AG09319 (cell line): ENCODE measurements around the gene PRDM16.

Source experiments
- DNase-seq: peaks from one replicate; pipeline ENCODE4 v3.0.0-alpha.2; 2010; ENCODE audit warnings: low read depth; ENCODE audit errors: extremely low read depth
- TF ChIP-seq, protein P1 (sequence below): IDR thresholded peaks from 2 replicates; pipeline ENCODE4 v1.5.1; 2011; ENCODE audit warnings: low read depth, mild to moderate bottlenecking, inconsistent platforms, low read length, moderate library complexity

PRDM16 gene

DNA sequence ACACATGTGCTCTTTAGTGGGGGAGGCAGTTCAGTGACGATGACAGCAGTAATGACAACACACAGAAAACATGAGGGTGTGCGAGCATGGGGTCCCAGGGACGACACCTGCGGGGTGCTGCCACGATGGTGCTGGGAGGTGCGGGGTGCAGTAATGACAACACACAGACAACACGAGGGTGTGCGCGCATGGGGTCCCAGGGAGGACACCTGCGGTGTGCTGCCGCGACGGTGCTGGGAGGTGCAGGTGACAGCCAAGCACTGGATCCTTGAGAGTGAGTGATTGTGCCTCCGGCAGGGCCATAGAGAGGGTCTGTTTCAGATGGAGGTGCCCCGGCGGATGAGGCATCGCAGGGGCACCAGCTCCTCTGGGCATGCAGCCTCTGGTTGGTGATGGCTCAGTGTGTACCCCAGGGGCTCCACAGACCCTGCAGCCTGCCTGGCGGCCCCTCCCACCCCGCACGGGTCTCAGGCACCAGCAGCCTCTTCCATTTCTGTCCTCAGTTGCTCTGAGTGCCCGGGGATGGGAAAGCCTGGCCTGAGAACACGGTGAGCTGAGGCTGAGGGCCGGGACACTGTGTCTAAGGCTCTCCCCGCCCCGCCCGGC is 193.8 kb downstream of the PRDM16 start:
- TF ChIP-seq, protein P1, sequence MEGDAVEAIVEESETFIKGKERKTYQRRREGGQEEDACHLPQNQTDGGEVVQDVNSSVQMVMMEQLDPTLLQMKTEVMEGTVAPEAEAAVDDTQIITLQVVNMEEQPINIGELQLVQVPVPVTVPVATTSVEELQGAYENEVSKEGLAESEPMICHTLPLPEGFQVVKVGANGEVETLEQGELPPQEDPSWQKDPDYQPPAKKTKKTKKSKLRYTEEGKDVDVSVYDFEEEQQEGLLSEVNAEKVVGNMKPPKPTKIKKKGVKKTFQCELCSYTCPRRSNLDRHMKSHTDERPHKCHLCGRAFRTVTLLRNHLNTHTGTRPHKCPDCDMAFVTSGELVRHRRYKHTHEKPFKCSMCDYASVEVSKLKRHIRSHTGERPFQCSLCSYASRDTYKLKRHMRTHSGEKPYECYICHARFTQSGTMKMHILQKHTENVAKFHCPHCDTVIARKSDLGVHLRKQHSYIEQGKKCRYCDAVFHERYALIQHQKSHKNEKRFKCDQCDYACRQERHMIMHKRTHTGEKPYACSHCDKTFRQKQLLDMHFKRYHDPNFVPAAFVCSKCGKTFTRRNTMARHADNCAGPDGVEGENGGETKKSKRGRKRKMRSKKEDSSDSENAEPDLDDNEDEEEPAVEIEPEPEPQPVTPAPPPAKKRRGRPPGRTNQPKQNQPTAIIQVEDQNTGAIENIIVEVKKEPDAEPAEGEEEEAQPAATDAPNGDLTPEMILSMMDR: no peak
- DNase-seq: no peak

DNA sequence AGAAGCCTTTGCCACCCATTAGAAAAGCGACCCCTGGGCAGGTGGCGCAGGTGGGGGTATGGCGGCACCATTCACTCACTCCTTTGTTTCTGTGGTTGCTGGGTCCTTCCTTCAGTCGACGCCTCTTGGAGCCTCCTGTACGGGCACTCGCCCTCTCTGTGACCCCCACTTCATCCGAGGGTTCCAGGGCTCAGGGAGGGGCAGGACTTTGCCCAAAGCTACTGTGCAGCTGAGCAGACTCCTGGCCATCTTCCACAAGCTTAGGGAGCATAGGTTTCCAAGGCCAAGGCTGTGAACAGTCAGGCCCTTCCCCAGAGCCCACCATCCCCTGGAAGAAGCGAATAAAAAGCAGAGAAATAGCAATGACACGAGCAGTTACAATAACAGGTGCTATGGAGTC is 194.8 kb downstream of the PRDM16 start:
- no peak for DNase-seq
- TF ChIP-seq, protein P1: no peak

DNA sequence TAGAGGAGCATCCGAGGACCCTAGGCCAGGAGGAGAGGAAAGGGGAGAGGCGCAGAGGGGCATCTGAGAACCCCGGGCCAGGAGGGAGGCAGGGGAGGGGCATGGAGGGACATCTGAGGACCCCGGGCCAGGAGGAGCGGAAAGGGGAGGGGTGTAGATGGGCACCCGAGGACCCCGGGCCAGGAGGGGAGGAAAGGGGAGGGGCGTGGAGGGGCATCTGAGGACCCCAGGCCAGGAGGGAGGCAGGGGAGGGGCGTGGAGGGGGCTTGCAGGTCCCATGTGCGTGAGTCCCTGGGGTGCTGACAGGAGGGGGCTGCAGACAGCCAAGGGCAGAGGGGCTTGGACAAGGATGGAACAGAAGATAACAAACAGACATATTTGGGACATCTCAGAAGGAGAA is 195.5 kb downstream of the PRDM16 start:
- DNase-seq: no peak
- TF ChIP-seq, protein P1: no peak

DNA sequence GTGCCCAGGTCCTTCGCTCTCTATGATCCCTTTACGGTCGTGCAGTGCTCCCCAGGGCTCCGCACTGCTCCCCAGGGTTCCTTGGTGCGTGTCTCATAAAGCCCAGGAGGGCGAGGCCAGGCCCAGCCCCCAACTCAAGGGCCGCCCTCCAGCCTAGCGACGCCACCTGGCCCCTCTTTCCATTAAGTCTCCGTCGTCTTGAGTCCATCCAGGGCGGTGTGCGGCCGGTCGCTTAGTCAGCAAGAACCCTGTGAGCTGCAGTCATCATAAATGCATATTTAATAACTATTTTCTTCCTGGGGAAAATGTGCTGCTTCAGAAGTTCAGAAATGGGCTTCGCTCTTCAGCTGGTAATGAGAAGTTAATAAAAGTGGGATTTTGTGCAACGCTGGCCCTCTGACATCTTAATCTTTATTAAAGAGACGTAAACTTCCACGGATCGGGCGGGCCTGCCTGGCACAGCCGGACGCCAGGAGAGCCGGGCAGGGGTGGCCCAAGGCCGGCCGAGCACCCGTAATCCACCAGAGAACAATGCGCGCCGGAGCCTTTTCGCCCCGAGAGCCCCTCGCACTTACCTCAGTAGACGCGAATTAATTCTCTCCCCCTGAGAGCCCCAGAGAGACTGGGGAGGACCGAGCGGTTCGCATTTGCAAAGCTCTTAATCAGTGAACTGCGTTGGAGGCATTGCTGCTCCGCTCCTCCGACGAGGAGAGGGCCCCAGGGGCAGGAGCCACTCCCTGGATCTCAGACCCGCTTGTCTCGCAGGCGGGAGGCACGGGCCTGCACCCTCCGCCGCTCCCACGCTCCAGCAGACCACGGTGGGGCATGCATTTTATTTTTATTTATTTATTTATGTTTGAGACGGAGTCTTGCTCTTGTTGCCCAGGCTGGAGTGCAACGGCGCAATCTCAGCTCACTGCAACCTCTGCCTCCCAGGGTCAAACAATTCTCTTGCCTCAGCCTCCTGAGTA is 197.1 kb downstream of the PRDM16 start:
- TF ChIP-seq, protein P1: no peak
- DNase-seq: no peak

DNA sequence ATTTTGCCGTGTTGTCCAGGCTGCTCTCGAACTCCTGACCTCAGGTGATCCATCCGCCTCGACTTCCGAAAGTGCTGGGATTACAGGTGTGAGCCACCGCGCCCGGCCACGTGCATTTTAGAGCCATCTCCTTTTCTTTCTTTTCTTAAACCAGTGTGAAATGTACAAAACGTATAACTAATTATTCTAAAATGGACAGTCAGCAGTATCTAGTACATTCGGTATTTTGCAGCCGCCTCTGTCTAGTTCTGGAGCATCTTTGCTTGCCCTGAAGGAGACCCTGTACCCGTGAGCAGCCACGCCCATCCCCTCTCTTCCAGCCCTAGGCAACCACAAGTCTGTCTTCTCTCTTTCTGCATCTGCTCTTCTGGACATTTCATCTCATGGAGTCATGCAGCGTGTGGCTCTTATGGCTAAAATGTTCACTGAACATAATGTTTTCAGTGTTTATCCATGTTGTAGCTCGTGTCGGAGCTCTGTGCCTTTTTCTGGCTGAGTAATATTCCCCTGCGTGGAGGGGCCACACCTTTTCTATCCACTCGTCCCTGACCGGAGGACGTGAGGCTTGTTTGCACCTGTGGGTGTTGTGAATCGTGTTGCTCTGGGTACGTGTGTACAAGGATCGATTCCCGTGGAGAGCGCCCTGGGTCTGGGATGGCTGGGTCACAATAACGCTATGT is 198.0 kb downstream of the PRDM16 start:
- TF ChIP-seq, protein P1: no peak

DNA sequence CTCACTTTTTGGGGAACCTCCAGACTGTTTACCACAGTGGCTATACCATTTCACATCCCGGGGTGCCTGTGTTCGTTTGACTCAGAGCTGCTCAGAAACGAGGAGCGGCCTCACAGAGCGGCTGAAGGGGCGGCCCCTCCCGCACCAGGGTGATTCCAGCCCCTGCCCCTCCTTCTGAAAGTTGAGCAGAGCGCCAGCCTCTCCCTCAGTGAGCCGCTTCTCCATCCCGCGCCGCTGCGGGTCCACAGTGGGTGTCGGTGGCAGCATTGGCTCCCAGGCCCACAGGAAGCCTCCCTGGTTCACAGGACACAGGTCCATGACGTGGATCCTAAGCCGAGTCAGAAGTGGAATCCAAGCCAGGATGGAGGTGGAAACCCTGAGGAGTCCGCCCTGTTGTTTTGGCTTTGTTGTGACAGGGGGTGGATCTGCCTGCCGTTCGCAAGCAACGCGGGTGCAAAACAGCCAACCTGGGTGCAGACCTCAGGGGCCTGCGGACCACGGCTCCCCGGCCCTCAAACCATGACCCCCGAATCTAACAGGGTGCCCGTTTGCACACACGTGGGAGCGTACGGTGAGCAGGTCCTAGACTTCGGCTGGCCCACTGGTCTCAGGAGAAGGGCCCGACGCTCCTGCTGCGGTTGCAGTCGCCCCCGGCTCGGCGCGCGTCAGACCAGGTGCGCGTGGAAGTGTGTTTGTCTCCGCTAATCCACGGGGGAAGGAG is 198.7 kb downstream of the PRDM16 start:
- no peak for DNase-seq
- TF ChIP-seq, protein P1: no peak

More for the DNA sequence above, 198.0 kb downstream of the PRDM16 start:
- no peak for DNase-seq
